IMR-90 (cell line): Measurements from ENCODE around the gene AOPEP.

ENCODE experiments used
- CEBPB ChIP-seq: IDR thresholded peaks from 2 replicates; pipeline ENCODE4 v1.6.1; 2012; ENCODE audit warnings: low read depth, low read length, improper control_type of control experiment
- CTCF ChIP-seq: conservative IDR thresholded peaks from 2 replicates; pipeline ENCODE4 v1.5.1; 2012; ENCODE audit warnings: mild to moderate bottlenecking, low read depth, low read length, improper control_type of control experiment
- FOS ChIP-seq: fragments of 150-350 bp; IDR thresholded peaks from 2 replicates; pipeline ENCODE4 v1.6.1; 2016; ENCODE audit warnings: low read depth, low read length
- MAFK ChIP-seq: IDR thresholded peaks from 2 replicates; pipeline ENCODE4 v1.6.1; 2012; ENCODE audit warnings: low read depth, low read length, improper control_type of control experiment
- MAZ ChIP-seq: IDR thresholded peaks from 2 replicates; pipeline ENCODE4 v1.6.1; 2012; ENCODE audit warnings: low read depth, mild to moderate bottlenecking, low read length, improper control_type of control experiment, moderate library complexity, borderline replicate concordance
- MXI1 ChIP-seq: IDR thresholded peaks from 2 replicates; pipeline ENCODE4 v1.6.1; 2012; ENCODE audit warnings: low read depth, mild to moderate bottlenecking, low read length, moderate library complexity, borderline replicate concordance
- NFE2L2 ChIP-seq: fragments of 150-350 bp; IDR thresholded peaks from 2 replicates; pipeline ENCODE4 v1.6.1; 2016; ENCODE audit warnings: low read depth, mild to moderate bottlenecking, low read length
- POLR2A ChIP-seq: IDR thresholded peaks from 2 replicates; pipeline ENCODE4 v1.6.1; 2012; ENCODE audit warnings: mild to moderate bottlenecking, low read depth, low read length
- RCOR1 ChIP-seq: IDR thresholded peaks from 2 replicates; pipeline ENCODE4 v1.6.1; 2012; ENCODE audit warnings: mild to moderate bottlenecking, low read length, improper control_type of control experiment; ENCODE audit not compliant: insufficient replicate concordance

GRCh38 chr9:94734054-94734754 lies 7.7 kb downstream of the AOPEP start:
- TF ChIP-seq POLR2A (no peak), MXI1 (no peak), RCOR1 (no peak), MAFK (no peak), MAZ (no peak), FOS (no peak), CTCF (no peak), NFE2L2 (no peak), CEBPB (no peak)
